Measurements from ENCODE around the gene PLET1. TPM values are rescaled to one million over a fixed set of nuclear protein-coding genes. Genes with fewer than 3 reads are reported as not detected.

Gene PLET1
- total and polyA plus RNA-seq, 12 donors, result not detected

- no peak overlapping the region for H3K27ac ChIP-seq
- H3K27me3 ChIP-seq, result no peaks in the 10 kb centered on the region
- no peak overlapping the region for H3K4me3 ChIP-seq
- no peaks in the 10 kb centered on the region for H3K9me3 ChIP-seq (replicated peaks in 1 of 3)
- DNase-seq, result no peak
- intact Hi-C loops (cut with DNase I), result no loop called here
- TF ChIP-seq CTCF (IDR thresholded peaks at IDR 0.05), result no peak
- TF ChIP-seq POLR2A (IDR thresholded peaks at IDR 0.05), result no peak
- H3K36me3 ChIP-seq (replicated peaks in 1 of 2), result peaks cover 0 to 4% of the 10 kb centered on the region in 2 donors
- WGBS, 4 donors, result 66 to 77% (median 70%) methylated on average over 4 of the region's 4 CpGs
- H3K4me1 ChIP-seq (replicated peaks in 1 of 2), result no peaks in the 10 kb centered on the region
Observed at GRCh38 chr11:112247201-112247600, 13.5 kb downstream of the PLET1 start.

GRCh38 chr11:112241486-112241885 lies 19.2 kb downstream of the PLET1 start:
- Histone ChIP-seq H3K9me3 (replicated peaks in 1 of 3) (no peaks in the 10 kb centered on the region), H3K4me3 (no peak overlapping the region), H3K4me1 (replicated peaks in 1 of 2) (peaks cover 0 to 7% of the 10 kb centered on the region in 2 donors), H3K27ac (peak overlapping the region in 2 of 5 donors; percentile 65), H3K27me3 (no peaks in the 10 kb centered on the region), H3K36me3 (replicated peaks in 1 of 2) (peaks cover 0 to 24% of the 10 kb centered on the region in 2 donors)
- 58 to 82% (median 68%) methylated on average over 3 of the region's 3 CpGs for WGBS, 4 donors
- intact Hi-C loops (cut with DNase I), result no loop called here
- DNase-seq, result peak in 3 of 7 donors; percentile 38 to 55 (median 54)
- TF ChIP-seq POLR2A (IDR thresholded peaks at IDR 0.05) (no peak), CTCF (IDR thresholded peaks at IDR 0.05) (no peak)

- intact Hi-C loops (cut with DNase I), result no loop called here
- no peak for DNase-seq
- WGBS, 4 donors, result 86 to 92% (median 89%) methylated on average over 3 of the region's 3 CpGs
- Histone ChIP-seq H3K4me1 (replicated peaks in 1 of 2) (peaks cover 0 to 7% of the 10 kb centered on the region in 2 donors), H3K9me3 (replicated peaks in 1 of 3) (no peaks in the 10 kb centered on the region), H3K27ac (no peak overlapping the region), H3K36me3 (replicated peaks in 1 of 2) (peaks cover 0 to 39% of the 10 kb centered on the region in 2 donors), H3K27me3 (no peaks in the 10 kb centered on the region), H3K4me3 (no peak overlapping the region)
- TF ChIP-seq POLR2A (IDR thresholded peaks at IDR 0.05), result no peak
- no peak for TF ChIP-seq CTCF (IDR thresholded peaks at IDR 0.05)
Observed at GRCh38 chr11:112238041-112238440, 22.6 kb downstream of the PLET1 start.

GRCh38 chr11:112237451-112237850 lies 23.2 kb downstream of the PLET1 start:
- Histone ChIP-seq H3K36me3 (replicated peaks in 1 of 2) (peaks cover 0 to 39% of the 10 kb centered on the region in 2 donors), H3K27me3 (no peaks in the 10 kb centered on the region)

More at GRCh38 chr11:112237451-112237850, 23.2 kb downstream of the PLET1 start:
- Histone ChIP-seq H3K9me3 (replicated peaks in 1 of 3) (no peaks in the 10 kb centered on the region), H3K4me1 (replicated peaks in 1 of 2) (peaks cover 0 to 7% of the 10 kb centered on the region in 2 donors), H3K27ac (no peak overlapping the region), H3K4me3 (no peak overlapping the region)
- intact Hi-C loops (cut with DNase I), result no loop called here
- no peak for DNase-seq
- WGBS, 4 donors, result 94 to 98% (median 95%) methylated on average over 4 of the region's 4 CpGs
- no peak for TF ChIP-seq CTCF (IDR thresholded peaks at IDR 0.05)
- no peak for TF ChIP-seq POLR2A (IDR thresholded peaks at IDR 0.05)

All from adrenal gland (tissue), 12 donors.